Keratinocyte (primary cell): ENCODE results near the gene MFN2. TPM values are rescaled to one million over a fixed set of nuclear protein-coding genes. Genes with fewer than 3 reads are reported as not detected.
A peak's percentile ranks its signal among the peaks of the same experiment; 100 is the strongest.
"Not testable (repeated sequence)": the region's sequence is repeated elsewhere in the genome, so short reads cannot be mapped to it uniquely, and the experiment has no call there.

Source experiments
- DNase-seq: peaks from one replicate; pipeline ENCODE4 v3.0.0-alpha.2; 2011; ENCODE audit warnings: low read depth, missing footprints, low spot score
- FAIRE-seq: peaks from 2 replicates; lab custom pipeline; 2011; peaks lifted over from hg19 to GRCh38; lab: Jason Lieb, UNC
- H2AFZ ChIP-seq: 2 replicates; pipeline ENCODE4 v1.6.0; 2012; ENCODE audit warnings: low read length, control low read depth, inconsistent platforms; ENCODE audit not compliant: control insufficient read depth
- H3K27ac ChIP-seq: 2 replicates; pipeline ENCODE4 v1.5.1; 2011; ENCODE audit warnings: low read length; ENCODE audit not compliant: control insufficient read depth, insufficient read depth
- H3K27me3 ChIP-seq: 3 replicates; pipeline ENCODE4 v1.6.0; 2011; ENCODE audit warnings: low read length; ENCODE audit not compliant: control insufficient read depth, insufficient read depth; ENCODE audit errors: extremely low read depth
- H3K36me3 ChIP-seq, 2 experiments: 2 replicates in 1 of 2; 3 replicates in 1 of 2; pipeline ENCODE4 v1.5.1; 2011; ENCODE audit warnings: low read length in 2 of 2, mild to moderate bottlenecking in 1 of 2; ENCODE audit not compliant: control insufficient read depth in 2 of 2, insufficient read depth in 2 of 2; ENCODE audit errors: extremely low read depth in 1 of 2
- H3K4me1 ChIP-seq: 3 replicates; pipeline ENCODE4 v1.5.1; 2011; ENCODE audit warnings: low read length; ENCODE audit not compliant: control insufficient read depth, insufficient read depth; ENCODE audit errors: extremely low read depth
- H3K4me2 ChIP-seq: 3 replicates; pipeline ENCODE4 v1.6.0; 2011; ENCODE audit warnings: low read depth, low read length; ENCODE audit not compliant: control insufficient read depth, insufficient read depth; ENCODE audit errors: extremely low read depth
- H3K4me3 ChIP-seq, 3 experiments: fragments of 200-600 bp in 1 of 3; sonication (generic) in 1 of 3; 2 replicates in 2 of 3; 3 replicates in 1 of 3; pipeline ENCODE4 v1.5.1; 2011 to 2016; ENCODE audit warnings: low read length in 3 of 3, mild to moderate bottlenecking in 3 of 3, control low read depth in 2 of 3, inconsistent platforms in 1 of 3, low read depth in 1 of 3, mixed read lengths in 1 of 3, mixed run types in 1 of 3, moderate library complexity in 1 of 3; ENCODE audit not compliant: control insufficient read depth in 2 of 3, insufficient read depth in 2 of 3; ENCODE audit errors: extremely low read depth in 1 of 3
- H3K79me2 ChIP-seq: 2 replicates; pipeline ENCODE4 v1.6.0; 2012; ENCODE audit warnings: low read length; ENCODE audit not compliant: control insufficient read depth, insufficient read depth
- H3K9ac ChIP-seq: 3 replicates; pipeline ENCODE4 v1.6.0; 2011; ENCODE audit warnings: low read length; ENCODE audit not compliant: control insufficient read depth, insufficient read depth; ENCODE audit errors: extremely low read depth
- H3K9me1 ChIP-seq: 3 replicates; pipeline ENCODE4 v1.6.0; 2011; ENCODE audit warnings: low read length; ENCODE audit not compliant: control insufficient read depth, insufficient read depth; ENCODE audit errors: extremely low read depth
- H3K9me3 ChIP-seq: 2 replicates; pipeline ENCODE4 v1.5.1; 2012; ENCODE audit warnings: low read depth, low read length; ENCODE audit not compliant: control insufficient read depth
- H4K20me1 ChIP-seq: 3 replicates; pipeline ENCODE4 v1.6.0; 2011; ENCODE audit warnings: low read length; ENCODE audit not compliant: control insufficient read depth, insufficient read depth; ENCODE audit errors: extremely low read depth
- EZH2 ChIP-seq: IDR thresholded peaks from one replicate; pipeline ENCODE4 v1.6.1; 2012; ENCODE audit warnings: inconsistent platforms, mild to moderate bottlenecking, low read length, moderate library complexity
- dilution Hi-C: fragments of 300-500 bp; cut with MboI; formaldehyde crosslinking; loops from one replicate; pipeline ENCODE4 v1.7.0; 2020; ENCODE audit warnings: low sequenced_read_pairs; ENCODE audit not compliant: extremely low pct_ligation_motif_present
- polyA plus RNA-seq, 5 experiments: library from polyadenylated mRNA; depleted of rRNA in 3 of 5; stranded (reverse) in 3 of 5; stranded (forward) in 1 of 5; unstranded in 1 of 5; fragments of >200 nt; gene quantifications; 1 replicate in 1 of 5; 2 replicates in 3 of 5; 3 replicates in 1 of 5; pipeline versions ENCODE4 v1.2.1 to v1.2.3, GENCODE V29; 2011 to 2012; ENCODE audit warnings: missing spikeins in 2 of 5, low read depth in 1 of 5, low replicate concordance in 1 of 5
- TF ChIP-seq, protein P1 (sequence below), 3 experiments: IDR thresholded peaks in 1 of 3; conservative IDR thresholded peaks in 1 of 3; optimal IDR thresholded peaks in 1 of 3; 2 replicates in 2 of 3; 3 replicates in 1 of 3; pipeline versions ENCODE3 to v1.5.1; 2011; ENCODE audit warnings: low read length in 3 of 3, mild to moderate bottlenecking in 3 of 3, moderate library complexity in 2 of 3, control low read depth in 1 of 3, inconsistent platforms in 1 of 3; ENCODE audit not compliant: insufficient read depth in 2 of 3; ENCODE audit errors: extremely low read depth in 1 of 3

MFN2 gene
- polyA plus RNA-seq, 1 donor (not counting 4 experiments of a cell fraction or from before 2014, with no cell fraction given): 102 TPM

DNA sequence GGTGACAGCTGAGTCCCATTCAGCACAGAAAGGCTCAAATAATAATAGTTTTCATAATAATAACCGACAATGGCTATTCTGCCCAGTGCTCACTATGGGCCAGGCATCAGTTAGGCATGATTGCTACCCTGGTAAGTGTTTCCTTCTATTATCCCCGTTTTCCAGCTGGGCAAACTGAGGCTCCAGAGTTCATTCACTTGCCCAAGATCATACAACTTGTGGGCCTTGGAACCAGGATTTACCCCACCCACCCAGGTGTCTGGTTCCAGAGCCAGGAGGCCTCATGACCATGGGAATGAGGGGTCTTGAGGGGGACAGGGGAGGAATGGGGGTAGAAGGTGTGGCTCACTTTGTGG is 45.2 kb upstream of the MFN2 start:
- Histone ChIP-seq H2AFZ (peak overlapping the region; percentile 73), H3K9me1 (no peaks in the 10 kb centered on the region), H3K4me2 (peak overlapping the region; percentile 85), H3K4me1 (peaks cover 16% of the 10 kb centered on the region), H3K27ac (peak overlapping the region; percentile 48), H3K27me3 (no peaks in the 10 kb centered on the region), H3K9me3 (no peaks in the 10 kb centered on the region), H4K20me1 (no peaks in the 10 kb centered on the region), H3K9ac (peak overlapping the region; percentile 68), H3K79me2 (peaks cover 11% of the 10 kb centered on the region), H3K36me3 (peaks cover 0 to 5% of the 10 kb centered on the region in 2 experiments), H3K4me3 (peak overlapping the region; percentile 76 to 86 (median 78))
- FAIRE-seq (no peak), DNase-seq (no peak)
- dilution Hi-C loops: no loop called here
- no peak for TF ChIP-seq EZH2
- TF ChIP-seq, protein P1, sequence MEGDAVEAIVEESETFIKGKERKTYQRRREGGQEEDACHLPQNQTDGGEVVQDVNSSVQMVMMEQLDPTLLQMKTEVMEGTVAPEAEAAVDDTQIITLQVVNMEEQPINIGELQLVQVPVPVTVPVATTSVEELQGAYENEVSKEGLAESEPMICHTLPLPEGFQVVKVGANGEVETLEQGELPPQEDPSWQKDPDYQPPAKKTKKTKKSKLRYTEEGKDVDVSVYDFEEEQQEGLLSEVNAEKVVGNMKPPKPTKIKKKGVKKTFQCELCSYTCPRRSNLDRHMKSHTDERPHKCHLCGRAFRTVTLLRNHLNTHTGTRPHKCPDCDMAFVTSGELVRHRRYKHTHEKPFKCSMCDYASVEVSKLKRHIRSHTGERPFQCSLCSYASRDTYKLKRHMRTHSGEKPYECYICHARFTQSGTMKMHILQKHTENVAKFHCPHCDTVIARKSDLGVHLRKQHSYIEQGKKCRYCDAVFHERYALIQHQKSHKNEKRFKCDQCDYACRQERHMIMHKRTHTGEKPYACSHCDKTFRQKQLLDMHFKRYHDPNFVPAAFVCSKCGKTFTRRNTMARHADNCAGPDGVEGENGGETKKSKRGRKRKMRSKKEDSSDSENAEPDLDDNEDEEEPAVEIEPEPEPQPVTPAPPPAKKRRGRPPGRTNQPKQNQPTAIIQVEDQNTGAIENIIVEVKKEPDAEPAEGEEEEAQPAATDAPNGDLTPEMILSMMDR (optimal IDR thresholded peaks at IDR 0.05 in 1 of 3, IDR thresholded peaks at IDR 0.05 in 1 of 3, conservative IDR thresholded peaks at IDR 0.05 in 1 of 3; ENCODE audit: extremely low read depth in 1 of 3, insufficient read depth in 2 of 3, low read length in 3 of 3): no peak

DNA sequence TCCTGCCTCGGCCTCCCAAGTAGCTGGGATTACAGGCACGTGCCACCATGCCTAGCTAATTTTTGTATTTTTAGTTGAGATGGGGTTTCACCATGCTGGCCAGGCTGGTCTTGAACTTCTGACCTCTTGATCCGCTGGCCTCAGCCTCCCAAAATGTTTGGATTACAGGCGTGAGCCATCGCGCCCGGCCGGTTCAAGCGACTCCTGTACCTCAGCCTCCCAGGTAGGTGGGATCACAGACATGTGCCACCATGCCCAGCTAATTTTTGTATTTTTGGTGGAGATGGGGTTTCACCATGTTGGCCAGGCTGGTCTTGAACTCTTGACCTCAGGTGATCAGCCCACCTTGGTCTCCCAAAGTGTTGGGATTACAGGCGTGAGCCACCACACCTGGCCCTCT is 44.5 kb upstream of the MFN2 start:
- H3K9ac ChIP-seq, H4K20me1 ChIP-seq, DNase-seq, H3K36me3 ChIP-seq, H3K27me3 ChIP-seq, H3K27ac ChIP-seq, H3K9me3 ChIP-seq, H3K9me1 ChIP-seq, H3K4me3 ChIP-seq, FAIRE-seq, dilution Hi-C loops, H3K4me2 ChIP-seq, H2AFZ ChIP-seq: not testable (repeated sequence)
- H3K4me1 ChIP-seq: peaks cover 11% of the 10 kb centered on the region
- H3K79me2 ChIP-seq: peaks cover 11% of the 10 kb centered on the region
